PC-9 (cell line): ENCODE measurements around the gene ITSN1.

Experiments used
- CTCF ChIP-seq: fragments of 200-600 bp; sonication (generic); conservative IDR thresholded peaks from 2 replicates; pipeline ENCODE4 v1.6.1; 2017; ENCODE audit warnings: mixed run types, antibody characterized with exemption, mild to moderate bottlenecking, moderate library complexity
- EZH2 ChIP-seq: fragments of 200-600 bp; sonication (generic); IDR thresholded peaks from 2 replicates; pipeline ENCODE4 v1.8.0; 2017; ENCODE audit warnings: antibody characterized with exemption, low read depth

GRCh38 chr21:33940164-33940880 is 298.0 kb downstream of the ITSN1 start:
- TF ChIP-seq CTCF (no peak), EZH2 (no peak)
